HepG2 (cell line): ENCODE results near the gene ERCC4. TPM values are rescaled to one million over a fixed set of nuclear protein-coding genes. Genes with fewer than 3 reads are reported as not detected.

Source experiments
- ATAC-seq: fragments of 200-7000 bp; cut with Tn5 transposase; 3 replicates; pipeline ENCODE4 v1.9.1; 2020; ENCODE audit warnings: mild to moderate bottlenecking, moderate library complexity
- BruUV-seq: library from RNA; stranded (reverse); fragments of 400-500 nt; replicated peaks from 2 replicates; lab custom pipeline; 2021; lab: Mats Ljungman, UMichigan
- CTCF ChIA-PET: fragments of 300-600 bp; formaldehyde crosslinking; extraction: SDS; loops from one replicate; lab custom pipeline; 2021; ENCODE audit warnings: low total read pairs, inconsistent platforms, low intra/inter-chr PET ratio; lab: Yijun Ruan, JAX
- POLR2A ChIA-PET: fragments of 350-600 bp; sonication (Branson Sonifier 250); formaldehyde crosslinking; loops from one replicate; lab custom pipeline; 2020; ENCODE audit warnings: antibody characterized with exemption, inconsistent platforms; lab: Yijun Ruan, JAX
- DNase-seq: peaks from one replicate; pipeline ENCODE4 v3.0.0-alpha.2; 2015; ENCODE audit warnings: low spot score
- FAIRE-seq: peaks from 3 replicates; lab custom pipeline; 2011; peaks lifted over from hg19 to GRCh38; lab: Jason Lieb, UNC
- H2AFZ ChIP-seq: one replicate; pipeline ENCODE4 v1.6.1; 2011; ENCODE audit warnings: low read length, inconsistent platforms
- H3K27ac ChIP-seq: fragments of 300-600 bp; 3 replicates; pipeline ENCODE4 v1.8.0; 2011; ENCODE audit warnings: mixed run types, mild to moderate bottlenecking, mixed read lengths, low read length, inconsistent platforms; ENCODE audit not compliant: insufficient read depth; ENCODE audit errors: extremely low read length
- H3K27me3 ChIP-seq, 2 experiments: fragments of 200-600 bp in 1 of 2; 2 replicates in 1 of 2; 3 replicates in 1 of 2; pipeline versions ENCODE4 v1.6.0 to v1.8.0; 2011; ENCODE audit warnings: low read length in 2 of 2, mild to moderate bottlenecking in 2 of 2, moderate library complexity in 2 of 2, inconsistent platforms in 1 of 2; ENCODE audit not compliant: insufficient read depth in 2 of 2, control insufficient read depth in 1 of 2
- H3K36me3 ChIP-seq, 2 experiments: fragments of 200-600 bp in 1 of 2; replicated peaks in 1 of 2; 2 replicates in 1 of 2; 3 replicates in 1 of 2; pipeline versions ENCODE4 v1.5.1 to v1.8.0; 2011; ENCODE audit warnings: low read length in 2 of 2, inconsistent platforms in 1 of 2; ENCODE audit not compliant: insufficient read depth in 2 of 2, control insufficient read depth in 1 of 2
- H3K4me1 ChIP-seq: 2 replicates; pipeline ENCODE4 v1.5.1; 2012; ENCODE audit warnings: low read length, inconsistent platforms; ENCODE audit not compliant: insufficient read depth
- H3K4me2 ChIP-seq: 2 replicates; pipeline ENCODE4 v1.6.0; 2011; ENCODE audit warnings: low read depth, low read length, inconsistent platforms
- H3K4me3 ChIP-seq, 3 experiments: fragments of 200-600 bp in 1 of 3; sonication (generic), shearing (Covaris generic) in 1 of 3; replicated peaks in 1 of 3; 2 replicates each; pipeline ENCODE4 v1.5.1; 2011 to 2016; ENCODE audit warnings: low read length in 3 of 3, inconsistent platforms in 2 of 3, low read depth in 2 of 3, mild to moderate bottlenecking in 2 of 3, control low read depth in 1 of 3, mixed read lengths in 1 of 3; ENCODE audit not compliant: insufficient read depth in 1 of 3
- H3K79me2 ChIP-seq: one replicate; pipeline ENCODE4 v1.6.1; 2011; ENCODE audit warnings: low read length, inconsistent platforms; ENCODE audit not compliant: insufficient read depth
- H3K9ac ChIP-seq: 2 replicates; pipeline ENCODE4 v1.6.0; 2011; ENCODE audit warnings: mild to moderate bottlenecking, low read depth, low read length, inconsistent platforms; ENCODE audit not compliant: insufficient read depth
- H3K9me3 ChIP-seq: 2 replicates; pipeline ENCODE4 v1.5.1; 2012; ENCODE audit warnings: mild to moderate bottlenecking, low read length
- H4K20me1 ChIP-seq: 2 replicates; pipeline ENCODE4 v1.6.0; 2011; ENCODE audit warnings: inconsistent platforms, mild to moderate bottlenecking, low read length, moderate library complexity; ENCODE audit not compliant: insufficient read depth
- CAMTA2 ChIP-seq: sonication (generic); formaldehyde crosslinking; IDR thresholded peaks from 2 replicates; pipeline ENCODE4 v1.4.0; 2020; ENCODE audit warnings: mild to moderate bottlenecking, missing genetic modification reagents, borderline replicate concordance
- CREBL2 ChIP-seq: sonication (generic); formaldehyde crosslinking; IDR thresholded peaks from 2 replicates; pipeline ENCODE4 v1.8.1; 2023; ENCODE audit warnings: missing genetic modification reagents, mild to moderate bottlenecking, borderline replicate concordance
- ESRRA ChIP-seq: sonication (generic); formaldehyde crosslinking; IDR thresholded peaks from 2 replicates; pipeline ENCODE4 v1.5.1; 2020; ENCODE audit warnings: mild to moderate bottlenecking, low read depth, missing genetic modification reagents
- GZF1 ChIP-seq: sonication (generic); formaldehyde crosslinking; IDR thresholded peaks from 2 replicates; pipeline ENCODE4 v1.5.1; 2020; ENCODE audit warnings: mild to moderate bottlenecking, missing genetic modification reagents
- JUN ChIP-seq: sonication (generic); formaldehyde crosslinking; IDR thresholded peaks from 2 replicates; pipeline ENCODE4 v1.4.0; 2020; ENCODE audit warnings: mild to moderate bottlenecking, missing genetic modification reagents
- PAF1 ChIP-seq: IDR thresholded peaks from 2 replicates; pipeline ENCODE4 v1.6.1; 2016; ENCODE audit warnings: missing genetic modification reagents, missing compliant biosample characterization
- SALL2 ChIP-seq: sonication (generic); formaldehyde crosslinking; IDR thresholded peaks from 2 replicates; pipeline ENCODE4 v1.8.1; 2023; ENCODE audit warnings: mild to moderate bottlenecking, missing genetic modification reagents, inconsistent platforms
- ZBTB38 ChIP-seq: sonication (generic); formaldehyde crosslinking; IDR thresholded peaks from 2 replicates; pipeline ENCODE4 v1.5.1; 2020; ENCODE audit warnings: mild to moderate bottlenecking, missing genetic modification reagents
- ZFP90 ChIP-seq: sonication (generic); formaldehyde crosslinking; IDR thresholded peaks from 2 replicates; pipeline ENCODE4 v1.8.0; 2022; ENCODE audit warnings: missing genetic modification reagents, mild to moderate bottlenecking, inconsistent platforms, borderline replicate concordance
- WGBS: methylation state at CpG from one replicate; pipeline ENCODE4 v1.1.6; 2017; ENCODE audit warnings: low lambda C conversion rate; 5-methylcytosine and 5-hydroxymethylcytosine counted together
- in situ Hi-C: cut with HindIII; loops from 2 replicates; pipeline ENCODE4 v1.10.0; 2017; ENCODE audit warnings: low pct_unique_long_range_greater_than_20kb; ENCODE audit not compliant: extremely low pct_ligation_motif_present
- intact Hi-C: fragments of 100-400 bp; cut with micrococcal nuclease; formaldehyde crosslinking; loops from one replicate; pipeline ENCODE4 v1.10.0; 2022; ENCODE audit not compliant: unreplicated experiment
- polyA plus RNA-seq, 8 experiments: library from polyadenylated mRNA; depleted of rRNA in 3 of 8; stranded (reverse) in 7 of 8; unstranded in 1 of 8; fragments of >200 nt; fragmentation: Illumina TruSeq in 4 of 8; extraction: Trizol in 4 of 8; gene quantifications; 2 replicates each; pipeline versions ENCODE4 v1.2.1 to v1.2.3, GENCODE V29; 2011 to 2016; ENCODE audit warnings: low read depth in 4 of 8, missing spikeins in 1 of 8, mixed read lengths in 1 of 8; ENCODE audit not compliant: insufficient read depth in 1 of 8
- total RNA-seq, 5 experiments: library from RNA; depleted of rRNA; stranded (reverse); fragments of >200 nt; fragmentation: Illumina TruSeq; extraction: Trizol; gene quantifications; 2 replicates each; pipeline ENCODE4 v1.2.3, GENCODE V29; 2016; ENCODE audit warnings: low read depth in 1 of 5
- TF ChIP-seq, protein P1 (sequence below): IDR thresholded peaks from 2 replicates; pipeline ENCODE4 v1.6.1; 2016
- TF ChIP-seq, protein P2 (sequence below): sonication (generic); formaldehyde crosslinking; IDR thresholded peaks from 2 replicates; pipeline ENCODE4 v1.5.0; 2020; ENCODE audit warnings: missing genetic modification reagents
- TF ChIP-seq, protein P3 (sequence below): sonication (generic); formaldehyde crosslinking; IDR thresholded peaks from 2 replicates; pipeline ENCODE4 v1.4.0; 2020; ENCODE audit warnings: missing genetic modification reagents, low read depth, mild to moderate bottlenecking, borderline replicate concordance

Gene ERCC4
- total and polyA plus RNA-seq, 2 of the 13 experiments (the other 11 are each of a cell fraction or from before 2014, with no cell fraction given), result 5.4 to 15.2 TPM

GRCh38 chr16:14001521-14001920 lies 81.6 kb downstream of the ERCC4 start:
- CTCF ChIA-PET, result no interaction called here

More at GRCh38 chr16:14001521-14001920, 81.6 kb downstream of the ERCC4 start:
- intact Hi-C loops (no loop called here), in situ Hi-C loops (no loop called here)
- H3K9me3 ChIP-seq, result no peaks in the 10 kb centered on the region
- 67% methylated on average over 10 of the region's 10 CpGs for WGBS
- peaks cover 27% of the 10 kb centered on the region for H3K4me1 ChIP-seq
- no peaks in the 10 kb centered on the region for H4K20me1 ChIP-seq
- no peak overlapping the region for H3K4me2 ChIP-seq
- no peak overlapping the region for H3K4me3 ChIP-seq
- no peaks in the 10 kb centered on the region for H3K36me3 ChIP-seq
- no peak for ATAC-seq
- no TSS peak for BruUV-seq
- no peak for FAIRE-seq
- H3K9ac ChIP-seq, result no peak overlapping the region
- peaks cover 0 to 55% of the 10 kb centered on the region in 2 experiments; a peak in 4 of 5 replicates for H3K27me3 ChIP-seq
- H3K79me2 ChIP-seq, result no peaks in the 10 kb centered on the region
- H3K27ac ChIP-seq, result no peak overlapping the region
- TF ChIP-seq ZFP90 (CRISPR knock-in tag), result no peak
- TF ChIP-seq GZF1 (CRISPR knock-in tag), result no peak
- no peak for TF ChIP-seq PAF1 (CRISPR knock-in tag)
- no peak for TF ChIP-seq ESRRA (CRISPR knock-in tag)
- TF ChIP-seq, protein P1, sequence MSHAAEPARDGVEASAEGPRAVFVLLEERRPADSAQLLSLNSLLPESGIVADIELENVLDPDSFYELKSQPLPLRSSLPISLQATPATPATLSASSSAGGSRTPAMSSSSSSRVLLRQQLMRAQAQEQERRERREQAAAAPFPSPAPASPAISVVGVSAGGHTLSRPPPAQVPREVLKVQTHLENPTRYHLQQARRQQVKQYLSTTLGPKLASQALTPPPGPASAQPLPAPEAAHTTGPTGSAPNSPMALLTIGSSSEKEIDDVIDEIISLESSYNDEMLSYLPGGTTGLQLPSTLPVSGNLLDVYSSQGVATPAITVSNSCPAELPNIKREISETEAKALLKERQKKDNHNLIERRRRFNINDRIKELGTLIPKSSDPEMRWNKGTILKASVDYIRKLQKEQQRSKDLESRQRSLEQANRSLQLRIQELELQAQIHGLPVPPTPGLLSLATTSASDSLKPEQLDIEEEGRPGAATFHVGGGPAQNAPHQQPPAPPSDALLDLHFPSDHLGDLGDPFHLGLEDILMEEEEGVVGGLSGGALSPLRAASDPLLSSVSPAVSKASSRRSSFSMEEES (CRISPR knock-in tag), result no peak
- no peak for TF ChIP-seq SALL2
- no peak for TF ChIP-seq JUN
- no peak for TF ChIP-seq CREBL2 (CRISPR knock-in tag)
- TF ChIP-seq, protein P2, sequence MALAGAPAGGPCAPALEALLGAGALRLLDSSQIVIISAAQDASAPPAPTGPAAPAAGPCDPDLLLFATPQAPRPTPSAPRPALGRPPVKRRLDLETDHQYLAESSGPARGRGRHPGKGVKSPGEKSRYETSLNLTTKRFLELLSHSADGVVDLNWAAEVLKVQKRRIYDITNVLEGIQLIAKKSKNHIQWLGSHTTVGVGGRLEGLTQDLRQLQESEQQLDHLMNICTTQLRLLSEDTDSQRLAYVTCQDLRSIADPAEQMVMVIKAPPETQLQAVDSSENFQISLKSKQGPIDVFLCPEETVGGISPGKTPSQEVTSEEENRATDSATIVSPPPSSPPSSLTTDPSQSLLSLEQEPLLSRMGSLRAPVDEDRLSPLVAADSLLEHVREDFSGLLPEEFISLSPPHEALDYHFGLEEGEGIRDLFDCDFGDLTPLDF (CRISPR knock-in tag), result no peak
- TF ChIP-seq, protein P3, sequence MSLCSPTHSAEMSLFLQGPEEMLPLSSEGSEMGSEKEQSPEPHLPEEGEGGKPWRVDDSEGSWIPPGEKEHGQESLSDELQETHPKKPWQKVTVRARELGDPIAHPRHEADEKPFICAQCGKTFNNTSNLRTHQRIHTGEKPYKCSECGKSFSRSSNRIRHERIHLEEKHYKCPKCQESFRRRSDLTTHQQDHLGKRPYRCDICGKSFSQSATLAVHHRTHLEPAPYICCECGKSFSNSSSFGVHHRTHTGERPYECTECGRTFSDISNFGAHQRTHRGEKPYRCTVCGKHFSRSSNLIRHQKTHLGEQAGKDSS (CRISPR knock-in tag), result no peak
- no peak for TF ChIP-seq ZBTB38 (CRISPR knock-in tag)
- TF ChIP-seq CAMTA2 (CRISPR knock-in tag), result no peak
- no peak for DNase-seq
- POLR2A ChIA-PET, result no interaction called here
- H2AFZ ChIP-seq, result no peak overlapping the region

Other genes with a start within 250 kb of the ERCC4 start
- gene MRTFB, start 151.2 kb downstream of the ERCC4 start, total RNA-seq (2016; rRNA removed; fragmentation: Illumina TruSeq; extraction: Trizol), result 11.4 and 17.3 TPM in 2 replicates
- 13.1 and 14.0 TPM in 2 replicates for gene MRTFB, start 151.2 kb downstream of the ERCC4 start, polyA plus RNA-seq (2011; rRNA removed)